Tibial nerve (tissue), 4 donors: ENCODE data around the gene CACNB3.

Experiments used
- CTCF ChIP-seq, 5 experiments: fragments of 200-600 bp in 3 of 5; fragments of 450-650 bp in 2 of 5; sonication (generic) in 3 of 5; IDR thresholded peaks; one replicate each; pipeline ENCODE4 v1.5.1; 2016 to 2019; ENCODE audit warnings: antibody characterized with exemption in 5 of 5, mild to moderate bottlenecking in 3 of 5, moderate library complexity in 2 of 5
- EP300 ChIP-seq, 2 donors: sonication (generic); formaldehyde crosslinking; IDR thresholded peaks; one replicate each; pipeline ENCODE4 v1.6.1; 2017; ENCODE audit warnings: antibody characterized with exemption in 2 of 2, mild to moderate bottlenecking in 1 of 2
- POLR2A ChIP-seq, 2 donors: fragments of 450-650 bp; IDR thresholded peaks; one replicate each; pipeline ENCODE4 v1.6.1; 2017; ENCODE audit warnings: antibody characterized with exemption in 2 of 2, mild to moderate bottlenecking in 2 of 2, moderate library complexity in 2 of 2

GRCh38 chr12:48824905-48825304 is 6.6 kb downstream of the CACNB3 start:
- no peak for TF ChIP-seq CTCF (IDR thresholded peaks at IDR 0.05)
- TF ChIP-seq POLR2A (IDR thresholded peaks at IDR 0.05): no peak
- TF ChIP-seq EP300 (IDR thresholded peaks at IDR 0.05): no peak
